Measurements from ENCODE around the gene SLC35G6. TPM values are rescaled to one million over a fixed set of nuclear protein-coding genes. Genes with fewer than 3 reads are reported as not detected.

The SLC35G6 gene
- total and polyA plus RNA-seq, 2 experiments from 2014 or later: 0.16 TPM; not detected in 1

- no peak overlapping the region for H3K27ac Mint-ChIP-seq
- H3K9me3 Mint-ChIP-seq: no peaks in the 10 kb centered on the region
- Histone ChIP-seq H3K4me3 (no peak overlapping the region), H3K36me3 (ENCODE audit: insufficient read depth) (peaks cover 78% of the 10 kb centered on the region), H2AFZ (no peak overlapping the region), H3K27me3 (ENCODE audit: insufficient read depth) (no peaks in the 10 kb centered on the region), H3K4me2 (no peak overlapping the region), H3K9me2 (ENCODE audit: insufficient read depth) (no peaks in the 10 kb centered on the region), H3K79me2 (replicated peaks; ENCODE audit: insufficient read depth) (no peaks in the 10 kb centered on the region; the same call in 1 of the 2 replicates), H4K20me1 (replicated peaks; ENCODE audit: insufficient read depth) (peaks cover 8% of the 10 kb centered on the region; the same call in 1 of the 2 replicates), H3K27ac (ENCODE audit: low read depth) (no peak overlapping the region), H3F3A (replicated peaks; ENCODE audit: low read depth) (peaks cover 7% of the 10 kb centered on the region; the same call in 1 of the 2 replicates), H3K4me1 (ENCODE audit: insufficient read depth) (no peaks in the 10 kb centered on the region)
- peaks cover 2% of the 10 kb centered on the region for H3K27me3 Mint-ChIP-seq (ENCODE audit: insufficient read depth, low read depth, poor library complexity)
- no peak for TF ChIP-seq ZNF331 (CRISPR knock-in tag; IDR thresholded peaks at IDR 0.05; ENCODE audit: low read depth)
- TF ChIP-seq JUNB (IDR thresholded peaks at IDR 0.05; ENCODE audit: unreplicated experiment): no peak
- peak; percentile 52 to 78 for TF ChIP-seq CTCF (conservative IDR thresholded peaks at IDR 0.05; ENCODE audit: low read depth in 2 of 2)
- ATAC-seq (peak; percentile 91), DNase-seq (ENCODE audit: low spot score) (peak; percentile 78)
- H3K36me3 Mint-ChIP-seq (ENCODE audit: low read depth): peaks cover 94% of the 10 kb centered on the region
- H3K4me3 Mint-ChIP-seq: no peak overlapping the region
- no peaks in the 10 kb centered on the region for H3K4me1 Mint-ChIP-seq
Observed at GRCh38 chr17:7502987-7503386, 21.7 kb downstream of the SLC35G6 start.

GRCh38 chr17:7503521-7503920 lies 22.3 kb downstream of the SLC35G6 start:
- Histone ChIP-seq H3K27me3 (ENCODE audit: insufficient read depth) (no peaks in the 10 kb centered on the region), H3K79me2 (replicated peaks; ENCODE audit: insufficient read depth) (no peaks in the 10 kb centered on the region; the same call in 1 of the 2 replicates), H3F3A (replicated peaks; ENCODE audit: low read depth) (peaks cover 7% of the 10 kb centered on the region; the same call in 1 of the 2 replicates), H3K27ac (ENCODE audit: low read depth) (no peak overlapping the region), H3K4me2 (no peak overlapping the region), H3K36me3 (ENCODE audit: insufficient read depth) (peaks cover 76% of the 10 kb centered on the region), H2AFZ (no peak overlapping the region), H3K9me2 (ENCODE audit: insufficient read depth) (no peaks in the 10 kb centered on the region), H4K20me1 (replicated peaks; ENCODE audit: insufficient read depth) (peaks cover 8% of the 10 kb centered on the region; the same call in 1 of the 2 replicates), H3K4me3 (no peak overlapping the region), H3K4me1 (ENCODE audit: insufficient read depth) (no peaks in the 10 kb centered on the region)
- H3K4me1 Mint-ChIP-seq: no peaks in the 10 kb centered on the region
- ATAC-seq: no peak
- H3K9me3 Mint-ChIP-seq: no peaks in the 10 kb centered on the region
- peaks cover 2% of the 10 kb centered on the region for H3K27me3 Mint-ChIP-seq (ENCODE audit: insufficient read depth, low read depth, poor library complexity)
- no peak overlapping the region for H3K4me3 Mint-ChIP-seq
- no peak for DNase-seq (ENCODE audit: low spot score)
- no peak overlapping the region for H3K27ac Mint-ChIP-seq
- peaks cover 94% of the 10 kb centered on the region for H3K36me3 Mint-ChIP-seq (ENCODE audit: low read depth)
- no peak for TF ChIP-seq JUNB (IDR thresholded peaks at IDR 0.05; ENCODE audit: unreplicated experiment)
- TF ChIP-seq EZH2phosphoT487 (IDR thresholded peaks at IDR 0.05; ENCODE audit: unreplicated experiment): no peak
- no peak for TF ChIP-seq POLR2AphosphoS5 (IDR thresholded peaks at IDR 0.05; ENCODE audit: low read depth)
- no peak for TF ChIP-seq STAT1 (IDR thresholded peaks at IDR 0.05; ENCODE audit: unreplicated experiment)
- TF ChIP-seq ZNF114 (CRISPR knock-in tag; IDR thresholded peaks at IDR 0.05): no peak
- TF ChIP-seq REST (IDR thresholded peaks at IDR 0.05; ENCODE audit: unreplicated experiment): no peak
- no peak for TF ChIP-seq ETS1 (IDR thresholded peaks at IDR 0.05)
- TF ChIP-seq CTCF (conservative IDR thresholded peaks at IDR 0.05; ENCODE audit: low read depth in 2 of 2): no peak
- TF ChIP-seq CREB1 (CRISPR knock-in tag; IDR thresholded peaks at IDR 0.05; ENCODE audit: low read depth): no peak
- TF ChIP-seq NANOG (IDR thresholded peaks at IDR 0.05; ENCODE audit: borderline replicate concordance): no peak

All from GM23338 (cell line).